Loucy (cell line): ENCODE data around the gene TRABD2B.

Experiments used
- H2AFZ ChIP-seq: fragments of 200-600 bp; sonication (generic); 2 replicates; pipeline ENCODE4 v1.6.0; 2016; ENCODE audit warnings: antibody characterized with exemption, mild to moderate bottlenecking, low read length, moderate library complexity
- H3F3A ChIP-seq: fragments of 200-600 bp; 2 replicates; pipeline ENCODE4 v1.6.0; 2016; ENCODE audit warnings: antibody characterized with exemption, low read depth, mild to moderate bottlenecking
- H3K27me3 ChIP-seq: fragments of 200-600 bp; sonication (generic); 2 replicates; pipeline ENCODE4 v1.6.1; 2014; ENCODE audit warnings: low read length, mild to moderate bottlenecking; ENCODE audit not compliant: insufficient read depth, poor library complexity, severe bottlenecking
- H3K36me3 ChIP-seq: fragments of 200-600 bp; sonication (generic); 2 replicates; pipeline ENCODE4 v1.6.1; 2016; ENCODE audit warnings: low read length; ENCODE audit not compliant: insufficient read depth
- H3K4me1 ChIP-seq: fragments of 200-600 bp; sonication (generic); 2 replicates; pipeline ENCODE4 v1.5.1; 2014; ENCODE audit warnings: low read length, mild to moderate bottlenecking; ENCODE audit not compliant: insufficient read depth, poor library complexity, severe bottlenecking
- H3K4me2 ChIP-seq: fragments of 200-600 bp; sonication (generic); 2 replicates; pipeline ENCODE4 v1.6.0; 2014; ENCODE audit warnings: antibody characterized with exemption, low read length, low read depth, mild to moderate bottlenecking; ENCODE audit not compliant: poor library complexity, severe bottlenecking
- H3K4me3 ChIP-seq: fragments of 200-600 bp; sonication (generic); 2 replicates; pipeline ENCODE4 v1.5.1; 2014; ENCODE audit warnings: low read length, mild to moderate bottlenecking, mixed read lengths; ENCODE audit not compliant: poor library complexity, severe bottlenecking
- H3K79me2 ChIP-seq: fragments of 200-600 bp; sonication (generic); 2 replicates; pipeline ENCODE4 v1.6.1; 2014; ENCODE audit warnings: low read length; ENCODE audit not compliant: insufficient read depth
- H3K9ac ChIP-seq: fragments of 200-600 bp; sonication (generic); 2 replicates; pipeline ENCODE4 v1.6.0; 2014; ENCODE audit warnings: mild to moderate bottlenecking, low read depth, low read length, moderate library complexity; ENCODE audit not compliant: poor library complexity, severe bottlenecking
- H3K9me2 ChIP-seq: fragments of 200-600 bp; sonication (generic); replicated peaks from 2 replicates; pipeline ENCODE4 v1.6.1; 2016; ENCODE audit warnings: low read depth, low read length, mixed read lengths
- H3K9me3 ChIP-seq: fragments of 200-600 bp; sonication (generic); 2 replicates; pipeline ENCODE4 v1.6.1; 2014; ENCODE audit warnings: mild to moderate bottlenecking, antibody characterized with exemption, low read length, low read depth; ENCODE audit not compliant: insufficient read depth
- H4K20me1 ChIP-seq: fragments of 200-600 bp; sonication (generic); 2 replicates; pipeline ENCODE4 v1.6.0; 2014; ENCODE audit warnings: antibody characterized with exemption, low read length, mild to moderate bottlenecking; ENCODE audit not compliant: insufficient read depth, poor library complexity, severe bottlenecking
- CTCF ChIP-seq: fragments of 200-600 bp; sonication (generic); conservative IDR thresholded peaks from 2 replicates; pipeline ENCODE4 v1.5.1; 2014; ENCODE audit warnings: mild to moderate bottlenecking, antibody characterized with exemption, low read length
- EZH2phosphoT487 ChIP-seq: fragments of 200-600 bp; IDR thresholded peaks from 2 replicates; pipeline ENCODE4 v1.6.1; 2018; ENCODE audit warnings: antibody characterized with exemption, mild to moderate bottlenecking, moderate library complexity, borderline replicate concordance

Gene TRABD2B

GRCh38 chr1:48026275-48026674 is 29.1 kb upstream of the TRABD2B start:
- no peaks in the 10 kb centered on the region for H3K27me3 ChIP-seq
- no peaks in the 10 kb centered on the region for H3K9me2 ChIP-seq
- no peak overlapping the region for H2AFZ ChIP-seq
- no peaks in the 10 kb centered on the region for H3K79me2 ChIP-seq
- H3F3A ChIP-seq = no peaks in the 10 kb centered on the region
- no peak overlapping the region for H3K4me3 ChIP-seq
- H3K9ac ChIP-seq = no peak overlapping the region
- no peaks in the 10 kb centered on the region for H3K9me3 ChIP-seq
- no peaks in the 10 kb centered on the region for H3K36me3 ChIP-seq
- H4K20me1 ChIP-seq = no peaks in the 10 kb centered on the region
- TF ChIP-seq CTCF (no peak), EZH2phosphoT487 (no peak)
- no peak overlapping the region for H3K4me2 ChIP-seq
- H3K4me1 ChIP-seq = no peaks in the 10 kb centered on the region

- Histone ChIP-seq H4K20me1 (no peaks in the 10 kb centered on the region), H3K4me3 (no peak overlapping the region), H3K9me2 (no peaks in the 10 kb centered on the region), H2AFZ (no peak overlapping the region), H3K4me2 (no peak overlapping the region), H3F3A (no peaks in the 10 kb centered on the region), H3K79me2 (no peaks in the 10 kb centered on the region), H3K4me1 (no peaks in the 10 kb centered on the region), H3K27me3 (no peaks in the 10 kb centered on the region), H3K36me3 (no peaks in the 10 kb centered on the region), H3K9me3 (no peaks in the 10 kb centered on the region), H3K9ac (no peak overlapping the region)
- no peak for TF ChIP-seq CTCF
- no peak for TF ChIP-seq EZH2phosphoT487
Measured at GRCh38 chr1:48025076-48025475, 27.9 kb upstream of the TRABD2B start.

- Histone ChIP-seq H3K9me2 (no peaks in the 10 kb centered on the region), H3F3A (no peaks in the 10 kb centered on the region), H3K9ac (no peak overlapping the region), H3K79me2 (no peaks in the 10 kb centered on the region), H4K20me1 (no peaks in the 10 kb centered on the region), H3K9me3 (no peaks in the 10 kb centered on the region), H3K36me3 (no peaks in the 10 kb centered on the region), H3K4me3 (no peak overlapping the region), H3K27me3 (no peaks in the 10 kb centered on the region), H3K4me2 (no peak overlapping the region), H2AFZ (no peak overlapping the region), H3K4me1 (no peaks in the 10 kb centered on the region)
- TF ChIP-seq EZH2phosphoT487 = no peak
- no peak; the same call in 1 of the 2 replicates for TF ChIP-seq CTCF
Measured at GRCh38 chr1:48023488-48023887, 26.3 kb upstream of the TRABD2B start.
